Measurements from ENCODE around the gene SPATS2L. TPM values are rescaled to one million over a fixed set of nuclear protein-coding genes. Genes with fewer than 3 reads are reported as not detected.

Gene SPATS2L
- total RNA-seq, 4 donors from 2014 or later: 51.9 to 151 (median 78.9) TPM

DNA sequence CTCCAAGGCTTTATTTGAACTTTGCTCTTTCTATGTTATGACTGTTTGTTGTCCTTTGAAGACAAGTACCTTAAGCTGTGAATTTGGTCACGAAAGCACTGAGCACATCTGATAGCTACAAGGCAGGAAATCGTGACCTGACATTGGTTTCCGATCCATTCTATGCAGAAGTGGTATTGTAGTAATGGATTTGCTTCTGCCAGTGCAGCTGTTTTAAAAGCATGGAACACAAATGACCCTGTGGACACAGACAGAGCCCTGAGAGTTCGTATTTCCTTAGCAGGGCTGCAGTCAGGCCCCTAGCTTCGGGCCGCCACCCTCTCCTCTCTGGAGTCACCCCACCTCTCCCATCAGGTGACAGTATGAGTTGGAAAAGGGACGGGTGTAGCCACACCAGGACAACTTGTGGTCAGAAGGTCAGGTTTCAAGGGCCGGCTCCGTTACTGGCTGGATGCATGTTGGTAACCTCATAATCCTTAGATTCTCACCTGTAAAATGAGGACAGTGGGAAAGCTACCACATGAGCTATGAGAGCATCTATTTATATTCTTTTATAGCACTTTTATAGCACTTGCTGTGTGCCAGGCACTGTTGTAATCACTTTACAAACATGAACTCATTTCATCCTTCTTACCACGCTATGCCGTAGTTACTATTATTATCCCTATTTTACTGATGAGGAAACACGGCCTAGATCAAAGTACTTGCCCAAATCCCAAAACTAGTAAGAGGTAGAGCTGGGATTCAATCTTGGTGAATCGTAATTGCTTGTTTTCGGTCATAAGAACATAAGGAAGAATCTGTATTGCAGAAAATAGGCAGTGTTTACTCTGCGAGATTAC, 70.2 kb downstream of the SPATS2L start:
- H3K4me1 ChIP-seq: peaks cover 45 to 78% (median 51%) of the 10 kb centered on the region in 4 donors
- no peak overlapping the region for H3K4me3 ChIP-seq
- intact Hi-C loops (cut with DNase I): no loop called here
- no peaks in the 10 kb centered on the region for H3K36me3 ChIP-seq
- H3K27ac ChIP-seq (replicated peaks in 1 of 4): peak overlapping the region in 2 of 4 donors; percentile 33 to 42
- no peak for DNase-seq (ENCODE audit: extremely low spot score)
- no peaks in the 10 kb centered on the region for H3K27me3 ChIP-seq
- no peaks in the 10 kb centered on the region for H3K9me3 ChIP-seq
- WGBS: 73% methylated on average over 15 of the region's 15 CpGs
- TF ChIP-seq, protein P1, sequence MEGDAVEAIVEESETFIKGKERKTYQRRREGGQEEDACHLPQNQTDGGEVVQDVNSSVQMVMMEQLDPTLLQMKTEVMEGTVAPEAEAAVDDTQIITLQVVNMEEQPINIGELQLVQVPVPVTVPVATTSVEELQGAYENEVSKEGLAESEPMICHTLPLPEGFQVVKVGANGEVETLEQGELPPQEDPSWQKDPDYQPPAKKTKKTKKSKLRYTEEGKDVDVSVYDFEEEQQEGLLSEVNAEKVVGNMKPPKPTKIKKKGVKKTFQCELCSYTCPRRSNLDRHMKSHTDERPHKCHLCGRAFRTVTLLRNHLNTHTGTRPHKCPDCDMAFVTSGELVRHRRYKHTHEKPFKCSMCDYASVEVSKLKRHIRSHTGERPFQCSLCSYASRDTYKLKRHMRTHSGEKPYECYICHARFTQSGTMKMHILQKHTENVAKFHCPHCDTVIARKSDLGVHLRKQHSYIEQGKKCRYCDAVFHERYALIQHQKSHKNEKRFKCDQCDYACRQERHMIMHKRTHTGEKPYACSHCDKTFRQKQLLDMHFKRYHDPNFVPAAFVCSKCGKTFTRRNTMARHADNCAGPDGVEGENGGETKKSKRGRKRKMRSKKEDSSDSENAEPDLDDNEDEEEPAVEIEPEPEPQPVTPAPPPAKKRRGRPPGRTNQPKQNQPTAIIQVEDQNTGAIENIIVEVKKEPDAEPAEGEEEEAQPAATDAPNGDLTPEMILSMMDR (IDR thresholded peaks at IDR 0.05): no peak
- TF ChIP-seq POLR2AphosphoS5 (IDR thresholded peaks at IDR 0.05) (no peak), POLR2A (IDR thresholded peaks at IDR 0.05; ENCODE audit: low read depth) (no peak), EP300 (IDR thresholded peaks at IDR 0.05) (no peak)

DNA sequence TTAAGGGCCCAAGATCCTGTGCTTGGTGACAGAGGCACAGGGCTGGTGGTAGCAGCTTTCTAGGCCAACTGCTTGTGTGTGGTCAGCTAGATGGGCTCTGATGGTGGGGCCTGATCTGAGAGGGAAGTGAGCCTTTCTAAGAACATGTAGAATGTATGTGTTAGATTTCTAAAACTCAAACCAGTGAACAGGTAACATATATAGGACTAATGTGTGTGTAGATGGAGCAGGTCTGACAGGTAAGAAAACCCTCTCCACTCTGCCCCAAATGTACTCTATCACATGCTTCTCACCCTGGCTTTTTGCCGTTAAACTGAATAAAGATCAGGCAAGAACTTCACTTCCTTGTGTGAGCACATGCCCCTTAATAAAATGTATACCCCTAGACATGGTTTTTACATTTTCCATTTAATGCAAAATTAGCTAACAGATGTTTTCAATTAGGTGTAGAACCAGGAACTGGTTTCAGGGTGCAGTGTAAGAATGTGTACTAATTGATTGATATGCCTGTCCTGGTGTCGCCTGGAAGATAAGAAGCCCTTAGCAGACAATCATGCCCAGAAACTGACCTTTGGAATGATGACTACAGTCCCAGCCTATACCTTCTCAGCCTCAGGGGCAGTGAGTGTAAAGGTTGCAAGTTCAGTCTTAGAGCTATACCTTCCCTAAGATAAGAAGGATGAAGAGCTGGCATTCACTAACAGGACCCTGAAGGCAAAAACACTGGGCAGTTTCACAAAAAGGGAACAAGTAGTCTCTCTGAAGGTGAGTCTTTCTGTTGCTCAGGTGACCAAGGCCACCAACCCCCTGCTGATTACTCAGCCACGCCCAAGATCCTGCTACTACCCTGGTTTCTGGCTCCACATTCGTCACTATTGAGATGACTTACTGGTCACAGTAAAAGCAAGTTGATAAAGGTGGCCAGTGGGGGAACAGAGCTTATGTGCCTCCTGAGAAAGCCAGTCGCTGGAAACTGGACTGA, 71.2 kb downstream of the SPATS2L start:
- 89% methylated on average over 5 of the region's 5 CpGs for WGBS
- no peak overlapping the region for H3K4me3 ChIP-seq
- H3K4me1 ChIP-seq: peaks cover 45 to 75% (median 54%) of the 10 kb centered on the region in 4 donors
- H3K9me3 ChIP-seq: no peaks in the 10 kb centered on the region
- H3K36me3 ChIP-seq: no peaks in the 10 kb centered on the region
- no peak for DNase-seq (ENCODE audit: extremely low spot score)
- no peaks in the 10 kb centered on the region for H3K27me3 ChIP-seq
- H3K27ac ChIP-seq (replicated peaks in 1 of 4): peak overlapping the region; percentile 41 to 67 (median 58)
- intact Hi-C loops (cut with DNase I): no loop called here
- TF ChIP-seq EP300 (IDR thresholded peaks at IDR 0.05) (no peak), POLR2A (IDR thresholded peaks at IDR 0.05; ENCODE audit: low read depth) (no peak)

DNA sequence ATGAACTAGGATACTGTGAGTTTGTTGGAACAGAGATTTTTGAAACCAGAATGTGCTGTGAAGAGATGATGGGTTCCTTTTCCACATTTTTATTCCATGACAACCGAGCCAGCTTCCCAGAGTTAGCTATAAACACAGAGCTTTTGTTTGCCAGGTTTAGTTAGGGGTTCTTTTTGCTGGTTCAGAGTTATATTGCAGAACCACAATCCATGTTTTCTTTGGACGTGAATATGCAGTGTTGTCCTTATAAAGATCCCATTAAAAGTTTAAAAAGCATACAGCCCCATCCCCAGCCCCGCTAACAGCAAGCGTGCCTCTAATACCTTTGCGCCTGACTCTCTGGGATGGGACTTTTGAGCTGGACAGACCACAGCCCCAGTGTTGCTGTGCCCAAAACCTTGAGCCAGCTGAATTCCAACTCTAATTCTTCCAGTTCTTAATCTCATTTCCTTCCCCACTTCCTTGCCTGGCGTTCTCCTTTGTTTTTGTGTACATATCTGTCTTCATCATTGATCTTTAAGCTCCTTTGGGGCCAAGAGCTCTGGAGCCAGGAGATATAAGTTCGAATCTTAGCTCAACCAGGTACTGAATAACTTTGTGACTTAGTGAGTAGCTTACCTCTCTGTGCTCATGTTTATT, 72.3 kb downstream of the SPATS2L start:
- WGBS: 36% methylated on average over 7 of the region's 7 CpGs
- H3K27ac ChIP-seq (replicated peaks in 1 of 4): peak overlapping the region; percentile 41 to 67 (median 58)
- no peaks in the 10 kb centered on the region for H3K27me3 ChIP-seq
- peak overlapping the region in 1 of 4 donors; percentile 16 for H3K4me3 ChIP-seq
- TF ChIP-seq, protein P1 (IDR thresholded peaks at IDR 0.05): no peak
- TF ChIP-seq POLR2AphosphoS5 (IDR thresholded peaks at IDR 0.05): no peak
- TF ChIP-seq POLR2A (IDR thresholded peaks at IDR 0.05; ENCODE audit: low read depth): no peak
- TF ChIP-seq EP300 (IDR thresholded peaks at IDR 0.05): no peak
- no peaks in the 10 kb centered on the region for H3K9me3 ChIP-seq
- no peaks in the 10 kb centered on the region for H3K36me3 ChIP-seq
- peaks cover 34 to 78% (median 63%) of the 10 kb centered on the region in 4 donors for H3K4me1 ChIP-seq
- intact Hi-C loops (cut with DNase I): no loop called here
- no peak for DNase-seq (ENCODE audit: extremely low spot score)

DNA sequence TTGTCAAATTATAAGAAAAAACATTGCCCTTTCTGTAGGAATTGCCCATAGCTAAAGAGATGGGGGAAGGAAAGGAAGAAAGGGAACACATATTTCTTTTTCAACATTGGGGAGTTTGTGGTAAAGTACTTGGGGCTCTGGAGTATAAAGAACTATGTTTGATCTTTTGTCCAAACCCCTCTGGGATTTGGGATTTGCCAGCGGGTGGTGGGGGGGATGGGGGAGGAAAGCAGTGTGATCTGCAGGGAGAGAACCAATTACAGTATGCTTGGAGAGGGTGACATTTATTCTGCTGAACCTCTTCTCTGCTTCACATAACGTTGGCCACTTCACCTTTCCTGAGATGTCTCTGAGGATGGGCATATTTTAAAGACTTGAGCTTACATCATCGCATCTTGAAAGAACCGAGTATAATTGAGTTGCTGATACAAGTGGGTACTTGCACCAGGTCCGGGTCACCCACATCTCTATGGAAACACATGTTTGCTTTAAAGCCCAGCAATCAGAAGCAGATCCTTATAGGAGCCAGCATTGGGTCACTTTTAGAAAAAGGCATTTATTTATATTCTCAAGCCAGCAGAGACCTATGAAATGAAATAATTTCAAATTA, 73.1 kb downstream of the SPATS2L start:
- peak overlapping the region in 3 of 4 donors; percentile 56 to 67 (median 59) for H3K27ac ChIP-seq (replicated peaks in 1 of 4)
- no peaks in the 10 kb centered on the region for H3K36me3 ChIP-seq
- H3K4me1 ChIP-seq: peaks cover 27 to 73% (median 65%) of the 10 kb centered on the region in 4 donors
- H3K9me3 ChIP-seq: no peaks in the 10 kb centered on the region
- WGBS: 52% methylated on average over 5 of the region's 5 CpGs
- no peaks in the 10 kb centered on the region for H3K27me3 ChIP-seq
- no peak overlapping the region for H3K4me3 ChIP-seq
- DNase-seq (ENCODE audit: extremely low spot score): no peak
- intact Hi-C loops (cut with DNase I): no loop called here
- TF ChIP-seq, protein P1 (IDR thresholded peaks at IDR 0.05): no peak
- TF ChIP-seq POLR2A (IDR thresholded peaks at IDR 0.05; ENCODE audit: low read depth): no peak
- TF ChIP-seq POLR2AphosphoS5 (IDR thresholded peaks at IDR 0.05): no peak
- TF ChIP-seq EP300 (IDR thresholded peaks at IDR 0.05): no peak

All from esophagus muscularis mucosa (tissue), 4 donors.